GM18868 (cell line): Measurements from ENCODE around the gene RNF225.
"Not testable (repeated sequence)": the region's sequence is repeated elsewhere in the genome, so short reads cannot be mapped to it uniquely, and the experiment has no call there.

Experiments
- ATAC-seq: cut with Tn5 transposase; IDR thresholded peaks from one replicate; pipeline ENCODE4 v1.9.1; 2021; ENCODE audit warnings: mild to moderate bottlenecking, moderate library complexity; ENCODE audit not compliant: unreplicated experiment

The RNF225 gene

GRCh38 chr19:58386576-58387337 is 8.7 kb upstream of the RNF225 start, which contains the start of gene RPS5:
TSS of gene RPS5 (plus strand) at chr19:58387269. CDS start at chr19:58388138, 869 bp downstream.
- peak; percentile 81 for ATAC-seq

- no peak for ATAC-seq
These were observed 7.9 kb upstream of the RNF225 start for GRCh38 chr19:58387338-58388174.

GRCh38 chr19:58388175-58388526 is 7.3 kb upstream of the RNF225 start:
- ATAC-seq = no peak

- ATAC-seq = no peak
These were observed 2.3 kb upstream of the RNF225 start for GRCh38 chr19:58392945-58393724.

- ATAC-seq = no peak
These were observed 1.8 kb upstream of the RNF225 start for GRCh38 chr19:58393725-58394033.

GRCh38 chr19:58394821-58395219 is 636 bp upstream of the RNF225 start:
- no peak for ATAC-seq

- no peak for ATAC-seq
These were observed 647 bp downstream of the RNF225 start for GRCh38 chr19:58395979-58396627.

- ATAC-seq = no peak
These were observed 1.5 kb downstream of the RNF225 start for GRCh38 chr19:58396691-58397532.

- no peak for ATAC-seq
These were observed 2.1 kb downstream of the RNF225 start for GRCh38 chr19:58397533-58398037.

- ATAC-seq = no peak
These were observed 2.6 kb downstream of the RNF225 start for GRCh38 chr19:58398087-58398486.

- no peak for ATAC-seq
These were observed 3.1 kb downstream of the RNF225 start for GRCh38 chr19:58398545-58398944.

GRCh38 chr19:58399903-58400302 is 4.4 kb downstream of the RNF225 start:
- no peak for ATAC-seq

- ATAC-seq = no peak
These were observed 5.0 kb downstream of the RNF225 start for GRCh38 chr19:58400316-58400915.

GRCh38 chr19:58400916-58401839 is 5.7 kb downstream of the RNF225 start:
- ATAC-seq = peak; percentile 98

GRCh38 chr19:58401840-58402421 is 6.5 kb downstream of the RNF225 start:
- ATAC-seq = no peak

- not testable (repeated sequence) for ATAC-seq
These were observed 8.5 kb downstream of the RNF225 start for GRCh38 chr19:58403920-58404478.

- ATAC-seq = no peak
These were observed 11.6 kb downstream of the RNF225 start for GRCh38 chr19:58406818-58407657.
